Lower leg skin (tissue), 3 donors: ENCODE results near the gene NRXN2.

Experiments used
- POLR2A ChIP-seq, 2 donors: fragments of 450-650 bp; IDR thresholded peaks; one replicate each; pipeline ENCODE4 v1.6.1; 2016 to 2017; ENCODE audit warnings: antibody characterized with exemption in 2 of 2, mild to moderate bottlenecking in 1 of 2, moderate library complexity in 1 of 2
- TF ChIP-seq, protein P1 (sequence below), 3 donors: fragments of 450-650 bp; IDR thresholded peaks; one replicate each; pipeline ENCODE4 v1.5.1; 2016; ENCODE audit warnings: antibody characterized with exemption in 3 of 3, mild to moderate bottlenecking in 3 of 3, moderate library complexity in 2 of 3

DNA sequence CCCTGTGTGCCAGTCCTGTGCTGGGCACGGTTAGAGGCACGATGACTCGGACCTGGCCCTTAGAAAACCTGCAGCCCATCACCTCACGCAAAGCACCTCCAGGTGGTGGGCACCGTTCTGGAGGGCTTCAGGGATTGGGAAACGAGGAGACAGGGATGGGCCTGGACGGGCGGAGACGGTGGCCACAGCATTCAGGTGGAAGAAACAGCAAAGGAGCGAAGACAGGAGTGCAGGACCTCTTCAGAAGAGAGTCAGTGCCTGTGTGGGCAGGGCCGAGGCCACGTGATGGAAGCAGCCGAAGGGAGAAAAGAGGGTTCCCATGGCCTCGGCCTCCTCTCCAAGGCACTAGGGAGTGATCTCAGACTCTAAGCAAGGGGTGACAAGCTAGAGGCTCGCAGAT, 140.1 kb downstream of the NRXN2 start:
- TF ChIP-seq, protein P1, sequence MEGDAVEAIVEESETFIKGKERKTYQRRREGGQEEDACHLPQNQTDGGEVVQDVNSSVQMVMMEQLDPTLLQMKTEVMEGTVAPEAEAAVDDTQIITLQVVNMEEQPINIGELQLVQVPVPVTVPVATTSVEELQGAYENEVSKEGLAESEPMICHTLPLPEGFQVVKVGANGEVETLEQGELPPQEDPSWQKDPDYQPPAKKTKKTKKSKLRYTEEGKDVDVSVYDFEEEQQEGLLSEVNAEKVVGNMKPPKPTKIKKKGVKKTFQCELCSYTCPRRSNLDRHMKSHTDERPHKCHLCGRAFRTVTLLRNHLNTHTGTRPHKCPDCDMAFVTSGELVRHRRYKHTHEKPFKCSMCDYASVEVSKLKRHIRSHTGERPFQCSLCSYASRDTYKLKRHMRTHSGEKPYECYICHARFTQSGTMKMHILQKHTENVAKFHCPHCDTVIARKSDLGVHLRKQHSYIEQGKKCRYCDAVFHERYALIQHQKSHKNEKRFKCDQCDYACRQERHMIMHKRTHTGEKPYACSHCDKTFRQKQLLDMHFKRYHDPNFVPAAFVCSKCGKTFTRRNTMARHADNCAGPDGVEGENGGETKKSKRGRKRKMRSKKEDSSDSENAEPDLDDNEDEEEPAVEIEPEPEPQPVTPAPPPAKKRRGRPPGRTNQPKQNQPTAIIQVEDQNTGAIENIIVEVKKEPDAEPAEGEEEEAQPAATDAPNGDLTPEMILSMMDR (IDR thresholded peaks at IDR 0.05), result no peak
- no peak for TF ChIP-seq POLR2A (IDR thresholded peaks at IDR 0.05)
